Neural cell (in vitro differentiated cells): Measurements from ENCODE around the gene CLSTN2.

Experiments used
- CTCF ChIP-seq: fragments of 450-650 bp; IDR thresholded peaks from 2 replicates; pipeline ENCODE4 v1.5.1; 2014; ENCODE audit warnings: antibody characterized with exemption, mild to moderate bottlenecking, moderate library complexity; ENCODE audit not compliant: poor library complexity, severe bottlenecking
- EZH2 ChIP-seq: fragments of 200-600, 300-800 bp; shearing (Covaris generic), sonication (generic); IDR thresholded peaks from 2 replicates; pipeline ENCODE4 v1.6.1; 2014; ENCODE audit warnings: antibody characterized with exemption, low read length, borderline replicate concordance, mild to moderate bottlenecking; ENCODE audit not compliant: insufficient read depth, poor library complexity, severe bottlenecking
- POLR2AphosphoS5 ChIP-seq: IDR thresholded peaks from 2 replicates; pipeline ENCODE4 v1.6.1; 2012
- REST ChIP-seq: IDR thresholded peaks from 2 replicates; pipeline ENCODE4 v1.6.1; 2012; ENCODE audit warnings: borderline replicate concordance
- SMC3 ChIP-seq: fragments of 450-650 bp; conservative IDR thresholded peaks from 2 replicates; pipeline ENCODE4 v1.6.1; 2014; ENCODE audit warnings: antibody characterized with exemption, mild to moderate bottlenecking, moderate library complexity; ENCODE audit not compliant: poor library complexity
- TAF1 ChIP-seq: IDR thresholded peaks from 2 replicates; pipeline ENCODE4 v1.6.1; 2012; ENCODE audit warnings: low read depth

GRCh38 chr3:140198242-140198641, 263.3 kb downstream of the CLSTN2 start:
- no peak for TF ChIP-seq POLR2AphosphoS5
- no peak for TF ChIP-seq CTCF
- no peak for TF ChIP-seq EZH2
- TF ChIP-seq TAF1: no peak
- no peak for TF ChIP-seq REST
- no peak for TF ChIP-seq SMC3
